GM18505 (cell line): ENCODE results near the gene RBM33.

Experiments
- ATAC-seq: cut with Tn5 transposase; IDR thresholded peaks from one replicate; pipeline ENCODE4 v1.9.1; 2021; ENCODE audit not compliant: unreplicated experiment
- POLR2A ChIP-seq: IDR thresholded peaks from 4 replicates; pipeline ENCODE4 v1.6.1; 2011; ENCODE audit warnings: borderline replicate concordance; ENCODE audit not compliant: insufficient read depth, insufficient read length; ENCODE audit errors: extremely low read depth

The RBM33 gene

DNA sequence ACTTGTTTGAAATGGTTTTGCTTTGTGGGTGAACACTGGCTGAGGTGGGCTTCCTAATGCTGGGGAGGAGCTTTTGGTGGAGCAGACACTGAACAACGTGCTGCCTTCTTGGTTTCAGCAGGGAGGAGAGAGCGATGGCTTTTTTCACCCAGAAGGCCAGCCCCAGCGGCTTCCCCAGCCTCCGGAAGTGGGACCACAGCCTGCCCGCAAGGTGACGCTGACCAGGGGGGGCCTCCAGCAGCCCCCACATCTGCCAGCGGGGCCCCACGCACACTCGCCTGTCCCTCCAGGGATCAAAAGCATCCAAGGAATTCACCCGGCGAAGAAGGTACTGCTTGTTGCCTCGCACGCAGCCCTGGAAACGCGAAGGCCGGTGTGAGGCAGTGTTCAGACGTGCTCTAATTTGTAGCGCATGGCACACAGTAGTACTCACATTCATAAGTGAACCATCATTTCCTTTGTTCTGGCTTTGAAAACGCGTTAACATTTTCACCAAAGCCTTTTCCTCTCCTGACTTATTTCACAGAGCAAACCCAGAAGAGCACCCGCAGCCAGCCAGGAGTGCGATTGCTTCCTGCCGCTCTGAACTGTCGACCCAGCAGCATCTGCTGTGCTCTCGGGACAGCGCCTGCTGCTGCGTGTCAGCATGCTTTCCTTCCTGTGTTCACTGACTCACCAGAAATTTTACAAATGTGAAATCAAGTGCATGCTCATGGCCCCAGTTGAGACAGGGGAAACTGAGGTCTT lies 119.4 kb downstream of the RBM33 start:
- no peak for TF ChIP-seq POLR2A
- ATAC-seq, result peak; percentile 71

DNA sequence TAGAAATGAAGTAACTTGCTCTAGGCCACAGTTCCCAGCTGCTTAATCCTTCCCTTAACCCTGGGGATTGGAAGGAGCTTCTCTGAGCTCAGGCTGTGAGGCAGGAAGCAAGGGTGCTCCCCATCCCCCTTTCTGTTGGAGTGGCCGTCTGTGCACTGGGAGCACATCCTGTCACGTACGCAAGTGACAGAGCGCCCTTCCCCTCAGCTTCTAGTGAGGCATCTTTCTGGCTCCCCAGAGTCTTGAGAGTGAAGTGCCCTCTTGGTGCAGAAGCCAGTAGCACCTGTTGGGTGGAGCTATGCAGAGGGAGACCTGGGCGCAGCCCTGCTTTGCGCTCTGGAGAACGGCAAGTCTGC lies 120.0 kb downstream of the RBM33 start:
- ATAC-seq, result peak; percentile 60
- TF ChIP-seq POLR2A, result no peak

DNA sequence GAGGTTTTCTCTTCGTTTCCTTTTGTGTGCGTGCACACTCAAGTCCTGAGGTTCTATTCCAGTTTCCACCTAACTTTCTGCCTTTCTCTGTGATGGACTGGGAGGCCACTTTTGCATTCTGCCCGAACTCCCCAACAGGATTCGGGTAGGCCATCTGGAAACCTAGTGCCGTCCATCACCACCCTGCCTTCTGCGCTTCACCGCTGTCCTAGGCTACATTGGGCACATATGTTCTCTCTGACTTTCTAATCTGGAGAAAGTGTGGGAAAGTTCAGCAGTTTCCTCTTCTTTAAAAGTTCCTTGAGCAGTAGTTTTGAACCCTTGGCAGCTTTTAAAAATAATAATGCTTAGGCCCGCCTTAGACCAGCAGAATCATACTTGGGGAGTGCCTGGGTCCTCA lies 121.0 kb downstream of the RBM33 start:
- TF ChIP-seq POLR2A, result no peak
- ATAC-seq, result no peak

DNA sequence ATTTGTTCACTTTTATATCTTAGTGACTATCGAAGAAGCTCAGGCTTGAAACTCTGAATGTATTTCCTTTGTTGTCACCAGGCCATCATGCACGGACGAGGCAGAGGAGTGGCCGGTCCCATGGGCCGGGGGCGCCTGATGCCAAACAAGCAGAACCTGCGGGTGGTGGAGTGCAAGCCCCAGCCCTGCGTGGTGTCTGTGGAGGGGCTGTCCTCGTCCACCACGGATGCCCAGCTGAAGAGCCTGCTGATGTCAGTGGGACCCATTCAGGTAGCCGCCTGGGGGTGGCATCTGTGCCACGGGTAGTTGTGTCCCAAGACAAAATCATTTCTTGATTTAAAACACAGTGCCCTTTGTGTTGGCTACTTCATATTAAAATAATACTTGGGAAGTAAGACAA lies 121.9 kb downstream of the RBM33 start:
- no peak for TF ChIP-seq POLR2A
- ATAC-seq, result no peak

DNA sequence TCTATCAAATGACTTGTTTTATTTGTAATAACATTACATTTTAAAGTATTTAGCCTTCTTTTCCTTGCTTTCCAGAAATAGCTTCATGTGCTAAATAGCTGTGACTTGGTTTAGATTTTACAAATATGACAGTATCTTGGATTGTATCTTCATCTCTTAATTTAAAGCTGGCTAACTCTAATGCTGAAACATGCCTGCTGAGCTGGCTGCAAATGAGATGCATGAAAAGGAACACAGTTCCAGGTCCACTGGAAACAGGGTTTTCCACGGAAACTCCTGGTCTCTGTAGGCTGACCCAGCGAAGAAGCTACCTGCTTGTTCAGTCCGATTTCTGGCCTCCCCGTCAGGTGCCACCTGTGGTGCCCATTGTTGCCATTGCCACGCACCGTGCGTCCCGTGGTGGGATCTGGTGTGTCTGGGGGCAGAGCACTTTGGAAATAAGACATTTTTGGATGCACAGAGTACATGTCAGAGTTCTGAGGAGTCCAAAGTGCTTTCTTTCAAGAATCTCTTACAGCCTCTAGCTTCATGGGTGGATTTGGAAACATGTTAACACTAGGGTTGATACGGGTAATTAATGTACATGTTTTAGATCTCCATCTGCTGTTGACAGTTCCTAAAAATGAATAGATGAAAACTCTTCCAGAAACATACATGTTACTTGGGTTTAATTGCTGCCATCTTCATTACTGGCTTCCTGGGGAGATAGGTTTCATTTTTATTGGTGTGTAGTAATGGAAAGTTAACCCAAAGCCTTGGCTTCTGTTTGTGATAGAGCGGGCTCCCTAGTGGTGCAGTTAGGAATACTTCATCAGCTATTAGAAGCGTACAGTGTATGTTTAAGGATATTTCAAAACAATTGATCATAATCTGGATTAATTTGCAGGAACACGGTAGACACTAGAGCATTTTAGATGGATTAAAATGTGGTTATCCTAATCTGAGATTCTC lies 122.8 kb downstream of the RBM33 start:
- no peak for ATAC-seq
- no peak for TF ChIP-seq POLR2A

DNA sequence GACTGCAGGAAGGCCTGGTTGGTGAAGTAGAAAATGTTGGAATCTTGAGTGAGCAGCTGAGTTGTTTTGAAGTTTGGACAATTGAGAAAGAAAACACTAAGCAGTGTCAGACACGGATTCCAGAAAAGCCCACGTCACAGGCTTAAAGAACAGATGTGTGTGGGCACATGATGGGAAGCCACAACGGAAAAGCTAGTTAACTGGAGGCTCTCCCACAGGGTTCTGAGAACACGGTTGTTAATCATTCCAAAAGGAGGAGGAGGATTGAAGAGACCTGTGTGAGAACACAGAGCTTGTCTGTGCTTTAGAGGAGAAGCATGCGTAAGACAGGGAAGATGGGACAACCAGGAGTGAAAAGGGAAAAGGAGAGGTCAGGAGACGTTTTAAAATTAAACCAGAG lies 125.2 kb downstream of the RBM33 start:
- TF ChIP-seq POLR2A, result no peak
- ATAC-seq, result no peak

DNA sequence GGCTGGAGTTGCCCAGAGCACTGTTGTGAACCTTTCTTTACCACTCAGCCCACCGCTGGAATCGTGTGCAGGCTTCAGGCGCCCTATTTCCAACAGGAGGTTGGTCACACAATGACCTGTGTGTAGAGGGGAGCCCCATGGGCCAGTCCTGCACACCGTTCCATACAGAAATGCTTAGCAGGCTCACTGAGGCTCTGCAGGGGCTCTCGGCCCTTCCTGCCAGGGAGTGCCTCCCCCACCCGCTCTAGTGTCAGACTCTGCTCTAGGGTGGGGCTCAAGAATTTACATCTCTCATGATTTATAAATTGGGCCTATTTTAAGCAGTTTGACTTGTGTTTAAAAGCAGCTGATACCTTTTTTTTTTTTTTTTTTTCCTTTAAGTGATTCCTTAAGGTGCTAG lies 125.8 kb downstream of the RBM33 start:
- TF ChIP-seq POLR2A, result no peak
- no peak for ATAC-seq

DNA sequence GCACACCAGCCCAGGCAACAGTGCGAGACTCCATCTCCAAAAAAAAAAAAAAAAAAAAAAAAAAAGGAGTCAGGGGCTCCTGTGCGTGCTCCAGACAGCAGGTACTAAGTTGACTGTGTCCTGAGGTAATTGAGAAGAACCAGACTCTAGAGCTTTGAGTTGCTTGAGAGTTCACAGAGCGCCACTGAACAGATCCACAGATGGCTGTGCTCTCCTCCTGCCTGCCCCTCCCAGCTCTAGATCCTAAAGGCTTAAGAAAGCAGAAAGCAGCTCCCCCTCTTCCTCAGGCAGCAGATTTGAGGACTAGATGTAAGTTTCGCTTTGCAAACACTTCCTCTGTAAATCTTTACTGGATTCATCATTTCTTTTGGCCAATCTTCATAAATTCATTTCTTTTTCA lies 129.1 kb downstream of the RBM33 start:
- no peak for TF ChIP-seq POLR2A
- no peak for ATAC-seq

DNA sequence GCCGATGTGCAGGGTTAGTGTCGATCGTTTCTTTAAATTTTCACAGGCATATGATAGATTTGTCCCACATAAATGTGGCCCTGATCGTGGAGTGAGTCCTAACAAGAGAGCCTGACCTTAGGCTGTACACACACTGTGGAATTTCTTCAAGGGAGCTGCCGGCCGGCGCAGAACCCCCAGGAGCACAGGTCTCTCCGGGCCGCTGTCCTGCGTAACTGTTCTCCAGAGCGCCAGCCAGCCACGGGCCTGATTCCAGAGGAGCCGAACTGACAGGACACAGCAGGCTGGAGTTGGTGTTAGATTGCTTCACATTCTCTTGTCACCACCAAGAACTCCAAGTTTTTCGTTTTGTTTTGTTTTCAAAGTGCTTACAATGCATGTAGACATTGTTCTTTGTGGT lies 130.5 kb downstream of the RBM33 start:
- no peak for ATAC-seq
- TF ChIP-seq POLR2A, result no peak

DNA sequence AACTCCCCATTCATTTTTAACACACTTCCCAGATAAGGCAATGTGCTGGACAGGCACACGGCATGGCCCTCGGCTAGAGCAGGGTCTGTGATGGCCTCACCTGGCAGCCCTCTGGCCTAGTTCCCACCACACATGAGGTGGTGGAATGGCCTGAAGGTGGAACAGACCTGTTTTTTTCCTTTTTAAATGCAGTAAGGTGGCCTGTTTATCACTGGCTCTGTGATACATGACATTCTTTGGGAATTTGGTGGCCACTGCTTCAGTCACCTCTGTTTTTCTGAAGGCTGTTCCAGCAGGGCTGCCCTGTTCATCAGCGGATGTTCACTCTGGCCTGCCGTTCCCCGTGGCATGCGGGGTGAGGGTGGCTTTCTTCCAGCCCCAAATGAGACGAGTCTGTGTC lies 131.2 kb downstream of the RBM33 start:
- no peak for ATAC-seq
- TF ChIP-seq POLR2A, result no peak

DNA sequence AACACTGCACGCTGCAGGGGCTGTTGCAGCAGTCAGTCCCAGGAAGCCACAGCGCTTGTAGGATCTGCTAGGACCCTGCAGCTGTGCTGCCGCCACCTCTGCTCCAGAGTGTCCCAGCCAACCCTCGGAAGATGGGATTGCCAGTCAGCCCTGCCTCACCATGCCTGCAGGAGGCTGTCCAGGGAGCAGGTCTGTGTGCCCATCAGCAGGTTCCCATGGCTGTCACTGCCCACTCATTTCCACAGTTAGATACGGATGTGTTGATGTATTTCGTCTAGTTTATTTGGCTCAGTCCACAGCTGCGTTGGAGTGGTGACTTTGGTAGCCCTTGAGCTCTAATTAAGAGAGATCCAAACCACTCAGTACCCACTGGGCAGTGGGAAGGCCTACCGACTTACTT lies 132.1 kb downstream of the RBM33 start:
- no peak for TF ChIP-seq POLR2A
- no peak for ATAC-seq

DNA sequence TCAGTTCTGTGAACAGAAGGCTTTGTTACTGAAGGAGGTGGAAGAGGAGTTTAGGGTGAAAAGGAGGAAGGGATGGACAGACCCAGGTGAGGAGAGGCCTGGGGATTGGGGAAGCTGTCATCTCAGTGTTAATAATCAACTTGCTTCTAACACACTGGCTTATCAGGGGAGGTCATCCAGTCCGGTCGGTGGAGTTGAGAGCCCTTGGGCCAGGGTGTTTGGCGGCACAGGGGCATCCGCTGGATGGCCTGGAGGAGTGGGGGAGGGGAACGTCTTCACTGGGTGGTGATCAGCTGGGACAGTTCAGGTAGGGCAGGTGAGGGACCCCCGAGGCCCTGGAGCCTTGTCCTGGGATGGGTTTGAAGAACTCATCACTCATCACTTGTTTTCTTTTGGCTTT lies 133.9 kb downstream of the RBM33 start:
- TF ChIP-seq POLR2A, result no peak
- no peak for ATAC-seq

DNA sequence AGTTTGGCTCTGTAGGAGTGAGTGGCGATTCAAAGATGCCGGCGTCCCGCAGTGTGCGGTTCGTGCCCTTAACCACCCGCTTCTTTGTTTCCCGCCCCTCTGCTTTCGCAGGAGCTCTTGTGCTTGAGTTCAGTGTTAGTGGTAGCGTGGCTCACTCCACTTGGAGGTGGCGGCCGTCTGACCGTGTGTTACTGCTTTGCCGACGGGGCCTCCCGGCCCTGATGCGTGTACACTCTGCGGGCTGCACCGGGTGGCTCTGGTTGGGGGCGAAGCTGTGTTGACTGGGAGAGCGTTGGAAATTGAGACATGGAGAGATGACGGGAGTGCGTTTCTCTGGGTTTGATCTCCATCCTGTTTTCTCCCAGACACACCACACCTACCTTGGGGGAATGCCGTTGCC lies 136.4 kb downstream of the RBM33 start:
- no peak for TF ChIP-seq POLR2A
- no peak for ATAC-seq

DNA sequence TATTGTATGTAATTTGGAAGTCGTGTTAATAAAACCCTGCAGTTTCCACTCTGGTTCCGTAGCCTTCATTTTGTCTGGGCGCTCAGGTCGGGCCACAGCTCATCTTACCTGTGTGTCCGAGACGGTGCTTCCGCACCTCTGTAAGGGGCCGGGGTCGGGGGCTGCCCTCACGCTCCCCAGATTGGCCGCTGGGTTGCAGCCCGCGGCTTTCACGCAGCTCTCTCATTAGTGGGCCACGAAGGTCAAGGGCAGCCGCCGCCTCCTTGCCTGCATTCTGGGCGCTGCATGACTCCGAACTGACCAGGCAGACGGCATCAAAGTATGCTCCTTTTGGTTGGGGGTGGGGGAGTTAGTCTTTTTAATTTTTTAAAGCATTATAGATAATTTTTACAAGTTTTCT lies 137.0 kb downstream of the RBM33 start:
- no peak for ATAC-seq
- no peak for TF ChIP-seq POLR2A
